CD14-positive monocyte (primary cell): ENCODE results near the gene TMEM247. TPM values are rescaled to one million over a fixed set of nuclear protein-coding genes. Genes with fewer than 3 reads are reported as not detected.

Source experiments
- DNase-seq, 3 donors: peaks; one replicate each; pipeline ENCODE4 v3.0.0-alpha.2; 2011 to 2022
- H2AFZ ChIP-seq: 2 replicates; pipeline ENCODE4 v1.6.0; 2012; ENCODE audit warnings: mild to moderate bottlenecking, low read depth, low read length, inconsistent platforms; ENCODE audit not compliant: insufficient read depth, poor library complexity, severe bottlenecking
- H3K27ac ChIP-seq, 2 donors: 1 replicate in 1 of 2; 2 replicates in 1 of 2; pipeline ENCODE4 v1.5.1; 2012 to 2013; ENCODE audit warnings: low read length in 2 of 2, control low read depth in 1 of 2, inconsistent platforms in 1 of 2, low read depth in 1 of 2, mild to moderate bottlenecking in 1 of 2
- H3K27me3 ChIP-seq, 2 donors: one replicate each; pipeline versions ENCODE4 v1.6.0 to v1.6.1; 2011 to 2013; ENCODE audit warnings: low read length in 2 of 2; ENCODE audit not compliant: control insufficient read depth in 2 of 2, insufficient read depth in 2 of 2
- H3K36me3 ChIP-seq, 2 donors: replicated peaks in 1 of 2; 1 replicate in 1 of 2; 2 replicates in 1 of 2; pipeline versions ENCODE4 v1.5.1 to v1.6.1; 2012 to 2013; ENCODE audit warnings: low read length in 2 of 2, control low read depth in 1 of 2, inconsistent platforms in 1 of 2, mild to moderate bottlenecking in 1 of 2; ENCODE audit not compliant: insufficient read depth in 2 of 2, control insufficient read depth in 1 of 2
- H3K4me1 ChIP-seq, 2 donors: 1 replicate in 1 of 2; 2 replicates in 1 of 2; pipeline versions ENCODE4 v1.5.1 to v1.6.1; 2012 to 2013; ENCODE audit warnings: low read length in 2 of 2, control low read depth in 1 of 2, inconsistent platforms in 1 of 2, mild to moderate bottlenecking in 1 of 2, moderate library complexity in 1 of 2; ENCODE audit not compliant: insufficient read depth in 2 of 2, control insufficient read depth in 1 of 2
- H3K4me2 ChIP-seq: replicated peaks from 2 replicates; pipeline ENCODE3; 2012; ENCODE audit warnings: low read length, moderate library complexity, mild to moderate bottlenecking; ENCODE audit not compliant: poor library complexity, severe bottlenecking; ENCODE audit errors: extremely low read depth
- H3K4me3 ChIP-seq, 3 experiments: fragments of 200-600 bp in 1 of 3; sonication (generic) in 1 of 3; replicated peaks in 1 of 3; 1 replicate in 2 of 3; 2 replicates in 1 of 3; pipeline ENCODE4 v1.5.1; 2011 to 2013; ENCODE audit warnings: low read length in 3 of 3, mild to moderate bottlenecking in 3 of 3, control low read depth in 2 of 3, low read depth in 2 of 3, inconsistent platforms in 1 of 3, moderate library complexity in 1 of 3
- H3K79me2 ChIP-seq: 2 replicates; pipeline ENCODE4 v1.6.0; 2012; ENCODE audit warnings: mild to moderate bottlenecking, control low read depth, inconsistent platforms, low read length, moderate library complexity; ENCODE audit not compliant: insufficient read depth
- H3K9ac ChIP-seq: 2 replicates; pipeline ENCODE4 v1.6.0; 2017; ENCODE audit warnings: low read length, mild to moderate bottlenecking; ENCODE audit not compliant: insufficient read depth, poor library complexity, severe bottlenecking
- H3K9me3 ChIP-seq, 2 donors: replicated peaks in 1 of 2; 1 replicate in 1 of 2; 2 replicates in 1 of 2; pipeline versions ENCODE4 v1.5.1 to v1.6.1; 2012 to 2013; ENCODE audit warnings: low read length in 2 of 2, control low read depth in 1 of 2; ENCODE audit not compliant: control insufficient read depth in 1 of 2, insufficient read depth in 1 of 2
- H4K20me1 ChIP-seq: 2 replicates; pipeline ENCODE4 v1.6.0; 2012; ENCODE audit warnings: mild to moderate bottlenecking, low read length, control low read depth, moderate library complexity; ENCODE audit not compliant: insufficient read depth
- H3K27ac Mint-ChIP-seq, 7 donors: one replicate each; pipeline ENCODE4 v1.8.0; 2020; ENCODE audit warnings: mild to moderate bottlenecking in 7 of 7, mixed read lengths in 7 of 7, moderate library complexity in 6 of 7, inconsistent platforms in 2 of 7
- H3K27me3 Mint-ChIP-seq, 3 donors: one replicate each; pipeline ENCODE4 v1.8.0; 2021 to 2022; ENCODE audit warnings: low read depth in 3 of 3, mild to moderate bottlenecking in 3 of 3, mixed read lengths in 3 of 3, moderate library complexity in 3 of 3, inconsistent platforms in 1 of 3
- H3K36me3 Mint-ChIP-seq, 2 donors: one replicate each; pipeline ENCODE4 v1.8.0; 2020; ENCODE audit warnings: mixed read lengths in 2 of 2, inconsistent platforms in 1 of 2, mild to moderate bottlenecking in 1 of 2
- H3K4me1 Mint-ChIP-seq: one replicate; pipeline ENCODE4 v1.8.0; 2020; ENCODE audit warnings: mild to moderate bottlenecking, mixed read lengths
- H3K4me3 Mint-ChIP-seq, 2 donors: one replicate each; pipeline ENCODE4 v1.8.0; 2020; ENCODE audit warnings: mild to moderate bottlenecking in 2 of 2, mixed read lengths in 2 of 2, moderate library complexity in 1 of 2
- H3K9me3 Mint-ChIP-seq, 7 donors: one replicate each; pipeline ENCODE4 v1.8.0; 2020 to 2022; ENCODE audit warnings: mixed read lengths in 7 of 7, mild to moderate bottlenecking in 6 of 7, moderate library complexity in 6 of 7, inconsistent platforms in 2 of 7
- CTCF ChIP-seq: fragments of 200-600 bp; IDR thresholded peaks from one replicate; pipeline ENCODE4 v1.8.0; 2022; ENCODE audit warnings: antibody characterized with exemption, mild to moderate bottlenecking
- WGBS: methylation state at CpG from one replicate; pipeline ENCODE4 v1.1.5; 2013; ENCODE audit warnings: missing lambda C conversion rate; ENCODE audit not compliant: insufficient coverage; 5-methylcytosine and 5-hydroxymethylcytosine counted together
- intact Hi-C, 2 donors: fragments of 100-400 bp; cut with micrococcal nuclease; formaldehyde crosslinking; loops; one replicate each; pipeline versions ENCODE4 v1.15.0 to v1.15.1; 2023
- polyA plus RNA-seq, 3 donors: library from polyadenylated mRNA; depleted of rRNA in 1 of 3; unstranded in 2 of 3; stranded (reverse) in 1 of 3; fragments of 300-500 nt in 2 of 3; fragments of >200 nt in 1 of 3; fragmentation: Illumina TruSeq in 2 of 3; gene quantifications; 1 replicate in 2 of 3; 2 replicates in 1 of 3; pipeline ENCODE4 v1.2.3, GENCODE V29; 2012 to 2021

The TMEM247 gene
- polyA plus RNA-seq, 3 donors: not detected

- no peaks in the 10 kb centered on the region for H3K79me2 ChIP-seq
- H3K27me3 ChIP-seq: no peaks in the 10 kb centered on the region
- H3K36me3 Mint-ChIP-seq: no peaks in the 10 kb centered on the region
- H3K27ac ChIP-seq: no peak overlapping the region
- H3K4me3 ChIP-seq: no peak overlapping the region
- no peak overlapping the region for H3K27ac Mint-ChIP-seq
- H2AFZ ChIP-seq: no peak overlapping the region
- H3K9ac ChIP-seq: no peak overlapping the region
- no peak for DNase-seq
- no peak for TF ChIP-seq CTCF
- no peaks in the 10 kb centered on the region for H4K20me1 ChIP-seq
- H3K4me1 ChIP-seq: peaks cover 0 to 8% of the 10 kb centered on the region in 2 donors
- no peaks in the 10 kb centered on the region for H3K9me3 Mint-ChIP-seq
- H3K4me2 ChIP-seq: no peak overlapping the region
- no peaks in the 10 kb centered on the region for H3K36me3 ChIP-seq
- H3K9me3 ChIP-seq: no peaks in the 10 kb centered on the region
- peaks cover 18% of the 10 kb centered on the region for H3K4me1 Mint-ChIP-seq
- peaks cover 0 to 3% (median 2%) of the 10 kb centered on the region in 3 donors for H3K27me3 Mint-ChIP-seq
- intact Hi-C loops: no loop called here
- WGBS: 100% methylated on average over 1 of the region's 3 CpGs
- no peak overlapping the region for H3K4me3 Mint-ChIP-seq
Measured at GRCh38 chr2:46486436-46486835, 7.1 kb downstream of the TMEM247 start.

GRCh38 chr2:46487667-46488335, 8.4 kb downstream of the TMEM247 start:
- intact Hi-C loops: no loop called here

More at GRCh38 chr2:46487667-46488335, 8.4 kb downstream of the TMEM247 start:
- H3K36me3 ChIP-seq: no peaks in the 10 kb centered on the region
- Mint-ChIP-seq H3K27me3 (peaks cover 0 to 3% (median 2%) of the 10 kb centered on the region in 3 donors), H3K36me3 (no peaks in the 10 kb centered on the region), H3K9me3 (no peaks in the 10 kb centered on the region), H3K4me3 (no peak overlapping the region), H3K27ac (peak overlapping the region in 1 of 7 donors; percentile 61), H3K4me1 (peaks cover 18% of the 10 kb centered on the region)
- WGBS: 95% methylated on average over 4 of the region's 8 CpGs
- H3K79me2 ChIP-seq: no peaks in the 10 kb centered on the region
- no peak overlapping the region for H3K4me3 ChIP-seq
- no peaks in the 10 kb centered on the region for H3K9me3 ChIP-seq
- peaks cover 0 to 8% of the 10 kb centered on the region in 2 donors for H3K4me1 ChIP-seq
- H3K9ac ChIP-seq: no peak overlapping the region
- H3K27ac ChIP-seq: no peak overlapping the region
- DNase-seq: no peak
- H3K27me3 ChIP-seq: no peaks in the 10 kb centered on the region
- no peak overlapping the region for H3K4me2 ChIP-seq
- H2AFZ ChIP-seq: no peak overlapping the region
- no peaks in the 10 kb centered on the region for H4K20me1 ChIP-seq
- no peak for TF ChIP-seq CTCF
